Neuronal stem cell (in vitro differentiated cells): ENCODE data around the gene IFT74.
A peak's percentile ranks its signal among the peaks of the same experiment; 100 is the strongest.

Source experiments
- DNase-seq: peaks from one replicate; pipeline ENCODE4 v3.0.0-alpha.2; 2013; ENCODE audit warnings: low spot score
- H2AFZ ChIP-seq: one replicate; pipeline ENCODE4 v1.6.1; 2013; ENCODE audit warnings: mild to moderate bottlenecking, low read length, inconsistent platforms
- H2AK5ac ChIP-seq: 2 replicates; pipeline ENCODE4 v1.6.1; 2013; ENCODE audit warnings: low read depth, mild to moderate bottlenecking, inconsistent platforms, low read length, moderate library complexity, mixed read lengths
- H2BK120ac ChIP-seq: 2 replicates; pipeline ENCODE4 v1.6.1; 2013; ENCODE audit warnings: low read depth, mild to moderate bottlenecking, inconsistent platforms, low read length, moderate library complexity, mixed read lengths
- H2BK12ac ChIP-seq: one replicate; pipeline ENCODE4 v1.6.1; 2013; ENCODE audit warnings: low read length, inconsistent platforms
- H2BK15ac ChIP-seq: 2 replicates; pipeline ENCODE4 v1.6.1; 2013; ENCODE audit warnings: mild to moderate bottlenecking, low read length, inconsistent platforms, mixed read lengths
- H2BK5ac ChIP-seq: one replicate; pipeline ENCODE4 v1.6.1; 2013; ENCODE audit warnings: inconsistent platforms, mild to moderate bottlenecking, low read length, moderate library complexity
- H3K14ac ChIP-seq: one replicate; pipeline ENCODE4 v1.6.1; 2013; ENCODE audit warnings: low read length, inconsistent platforms
- H3K18ac ChIP-seq: 2 replicates; pipeline ENCODE4 v1.6.1; 2013; ENCODE audit warnings: low read length, inconsistent platforms
- H3K23ac ChIP-seq: 2 replicates; pipeline ENCODE4 v1.6.1; 2013; ENCODE audit warnings: low read depth, mild to moderate bottlenecking, mixed read lengths, low read length, inconsistent platforms; ENCODE audit not compliant: poor library complexity
- H3K27ac ChIP-seq: replicated peaks from 3 replicates; pipeline ENCODE4 v1.5.1; 2013; ENCODE audit warnings: low read length, inconsistent platforms
- H3K27me3 ChIP-seq, 3 experiments: 2 replicates each; pipeline ENCODE4 v1.6.1; 2013; ENCODE audit warnings: low read length in 3 of 3, mild to moderate bottlenecking in 2 of 3, inconsistent platforms in 1 of 3, low read depth in 1 of 3, mixed read lengths in 1 of 3, moderate library complexity in 1 of 3; ENCODE audit not compliant: control insufficient read depth in 3 of 3, insufficient read depth in 3 of 3
- H3K36me3 ChIP-seq, 2 donors: replicated peaks in 1 of 2; 2 replicates each; pipeline ENCODE4 v1.6.1; 2013; ENCODE audit warnings: low read length in 2 of 2; ENCODE audit not compliant: control insufficient read depth in 2 of 2, insufficient read depth in 2 of 2
- H3K4ac ChIP-seq: 2 replicates; pipeline ENCODE4 v1.6.1; 2013; ENCODE audit warnings: inconsistent platforms, mild to moderate bottlenecking, low read length, moderate library complexity
- H3K4me1 ChIP-seq, 2 donors: 1 replicate in 1 of 2; 2 replicates in 1 of 2; pipeline ENCODE4 v1.6.1; 2013; ENCODE audit warnings: low read length in 2 of 2, low read depth in 1 of 2; ENCODE audit not compliant: control insufficient read depth in 2 of 2, insufficient read depth in 1 of 2
- H3K4me2 ChIP-seq: one replicate; pipeline ENCODE4 v1.6.1; 2013; ENCODE audit warnings: mild to moderate bottlenecking, low read length, inconsistent platforms; ENCODE audit not compliant: insufficient read depth, poor library complexity, severe bottlenecking
- H3K4me3 ChIP-seq, 2 donors: 2 replicates each; pipeline ENCODE4 v1.5.1; 2013; ENCODE audit warnings: low read length in 2 of 2, mild to moderate bottlenecking in 2 of 2, inconsistent platforms in 1 of 2, moderate library complexity in 1 of 2
- H3K79me1 ChIP-seq: one replicate; pipeline ENCODE4 v1.6.1; 2013; ENCODE audit warnings: low read depth, mild to moderate bottlenecking, inconsistent platforms, low read length, moderate library complexity
- H3K9ac ChIP-seq: one replicate; pipeline ENCODE4 v1.6.1; 2013; ENCODE audit warnings: mild to moderate bottlenecking, low read depth, low read length, inconsistent platforms; ENCODE audit not compliant: poor library complexity
- H3K9me3 ChIP-seq, 2 donors: replicated peaks in 1 of 2; 2 replicates each; pipeline versions ENCODE3 to v1.6.1; 2013; ENCODE audit warnings: low read length in 2 of 2, mild to moderate bottlenecking in 2 of 2, inconsistent platforms in 1 of 2, low read depth in 1 of 2, mixed read lengths in 1 of 2, moderate library complexity in 1 of 2; ENCODE audit not compliant: control insufficient read depth in 2 of 2, insufficient read depth in 1 of 2
- H4K8ac ChIP-seq: one replicate; pipeline ENCODE4 v1.6.1; 2013; ENCODE audit warnings: low read depth, mild to moderate bottlenecking, inconsistent platforms, low read length, moderate library complexity
- H4K91ac ChIP-seq: one replicate; pipeline ENCODE4 v1.6.1; 2013; ENCODE audit warnings: low read length, low read depth, mild to moderate bottlenecking, inconsistent platforms; ENCODE audit not compliant: poor library complexity
- WGBS, 2 donors: extraction: QIAGEN DNeasy Blood & Tissue Kit; methylation state at CpG; one replicate each; pipeline ENCODE4 v1.1.7; 2013; ENCODE audit warnings: missing lambda C conversion rate in 2 of 2, mixed read lengths in 1 of 2; ENCODE audit not compliant: insufficient read length in 2 of 2, insufficient replicate concordance in 1 of 2; ENCODE audit errors: extremely low coverage in 2 of 2; 5-methylcytosine and 5-hydroxymethylcytosine counted together

IFT74 gene

GRCh38 chr9:27086818-27087680 lies 130.8 kb downstream of the IFT74 start:
- Histone ChIP-seq H3K18ac (no peak overlapping the region), H3K27me3 (no peaks in the 10 kb centered on the region)
- WGBS, 2 donors, result no CpG with 5 or more reads among the region's 11 CpGs

GRCh38 chr9:27088981-27089380 lies 132.8 kb downstream of the IFT74 start:
- no peak overlapping the region for H3K14ac ChIP-seq
- no peak overlapping the region for H3K4me2 ChIP-seq
- H4K8ac ChIP-seq, result no peak overlapping the region
- DNase-seq, result no peak
- no peaks in the 10 kb centered on the region for H3K27me3 ChIP-seq
- H3K79me1 ChIP-seq, result peaks cover 2% of the 10 kb centered on the region
- no peak overlapping the region for H4K91ac ChIP-seq
- no peak overlapping the region for H3K23ac ChIP-seq
- H2AFZ ChIP-seq, result no peak overlapping the region
- no peak overlapping the region for H2AK5ac ChIP-seq
- H2BK12ac ChIP-seq, result no peak overlapping the region
- H2BK120ac ChIP-seq, result no peak overlapping the region
- no peak overlapping the region for H2BK15ac ChIP-seq
- H3K4me1 ChIP-seq, result no peaks in the 10 kb centered on the region
- no peaks in the 10 kb centered on the region for H3K9me3 ChIP-seq
- H3K4ac ChIP-seq, result no peak overlapping the region
- no peak overlapping the region for H3K9ac ChIP-seq
- no peak overlapping the region for H3K4me3 ChIP-seq
- no peaks in the 10 kb centered on the region for H3K36me3 ChIP-seq
- no peak overlapping the region for H3K27ac ChIP-seq
- no peak overlapping the region for H2BK5ac ChIP-seq
- no CpG with 5 or more reads among the region's 4 CpGs for WGBS, 2 donors
- no peak overlapping the region for H3K18ac ChIP-seq

More at GRCh38 chr9:27086818-27087680, 130.8 kb downstream of the IFT74 start:
- no peaks in the 10 kb centered on the region for H3K4me1 ChIP-seq
- DNase-seq, result no peak
- no peaks in the 10 kb centered on the region for H3K9me3 ChIP-seq
- H2BK5ac ChIP-seq, result no peak overlapping the region
- H3K23ac ChIP-seq, result no peak overlapping the region
- H2BK15ac ChIP-seq, result no peak overlapping the region
- H2BK12ac ChIP-seq, result no peak overlapping the region
- H3K4me2 ChIP-seq, result no peak overlapping the region
- no peak overlapping the region for H2BK120ac ChIP-seq
- no peak overlapping the region for H2AFZ ChIP-seq
- no peak overlapping the region for H4K8ac ChIP-seq
- no peak overlapping the region for H2AK5ac ChIP-seq
- H3K79me1 ChIP-seq, result no peaks in the 10 kb centered on the region
- no peak overlapping the region for H3K4me3 ChIP-seq
- no peaks in the 10 kb centered on the region for H3K36me3 ChIP-seq
- H3K9ac ChIP-seq, result no peak overlapping the region
- H3K4ac ChIP-seq, result no peak overlapping the region
- H3K14ac ChIP-seq, result peak overlapping the region; percentile 38
- H4K91ac ChIP-seq, result no peak overlapping the region
- H3K27ac ChIP-seq, result no peak overlapping the region

- WGBS, 2 donors, result no CpG with 5 or more reads among the region's 4 CpGs
- H2AFZ ChIP-seq, result no peak overlapping the region
- no peak overlapping the region for H4K91ac ChIP-seq
- no peaks in the 10 kb centered on the region for H3K36me3 ChIP-seq
- no peak overlapping the region for H2BK5ac ChIP-seq
- H3K9me3 ChIP-seq, result no peaks in the 10 kb centered on the region
- H2AK5ac ChIP-seq, result no peak overlapping the region
- no peak overlapping the region for H3K4me3 ChIP-seq
- H3K27ac ChIP-seq, result no peak overlapping the region
- no peak overlapping the region for H2BK15ac ChIP-seq
- H3K79me1 ChIP-seq, result peaks cover 2% of the 10 kb centered on the region
- no peaks in the 10 kb centered on the region for H3K27me3 ChIP-seq
- H4K8ac ChIP-seq, result no peak overlapping the region
- no peak overlapping the region for H3K4ac ChIP-seq
- H2BK120ac ChIP-seq, result no peak overlapping the region
- H3K14ac ChIP-seq, result no peak overlapping the region
- no peak overlapping the region for H2BK12ac ChIP-seq
- no peak overlapping the region for H3K23ac ChIP-seq
- no peak overlapping the region for H3K18ac ChIP-seq
- DNase-seq, result no peak
- H3K4me2 ChIP-seq, result no peak overlapping the region
- peaks cover 0 to 2% of the 10 kb centered on the region in 2 donors for H3K4me1 ChIP-seq
- H3K9ac ChIP-seq, result no peak overlapping the region
Measured at GRCh38 chr9:27089706-27090105, 133.5 kb downstream of the IFT74 start.

- no peak overlapping the region for H2BK12ac ChIP-seq
- H2BK120ac ChIP-seq, result no peak overlapping the region
- no peak overlapping the region for H2AK5ac ChIP-seq
- no peak overlapping the region for H3K14ac ChIP-seq
- no peak overlapping the region for H3K23ac ChIP-seq
- H3K79me1 ChIP-seq, result peaks cover 2% of the 10 kb centered on the region
- H3K27ac ChIP-seq, result no peak overlapping the region
- no peak overlapping the region for H4K91ac ChIP-seq
- H3K9me3 ChIP-seq, result no peaks in the 10 kb centered on the region
- H3K4me3 ChIP-seq, result no peak overlapping the region
- H2AFZ ChIP-seq, result no peak overlapping the region
- H2BK15ac ChIP-seq, result no peak overlapping the region
- H3K36me3 ChIP-seq, result no peaks in the 10 kb centered on the region
- DNase-seq, result no peak
- no peak overlapping the region for H3K9ac ChIP-seq
- H3K4me1 ChIP-seq, result peaks cover 0 to 3% of the 10 kb centered on the region in 2 donors
- no peak overlapping the region for H3K4ac ChIP-seq
- H3K27me3 ChIP-seq, result no peaks in the 10 kb centered on the region
- H3K18ac ChIP-seq, result no peak overlapping the region
- H2BK5ac ChIP-seq, result no peak overlapping the region
- H4K8ac ChIP-seq, result no peak overlapping the region
- H3K4me2 ChIP-seq, result no peak overlapping the region
Measured at GRCh38 chr9:27090231-27090630, 134.0 kb downstream of the IFT74 start.
